Measurements from ENCODE around the gene TBPL1.

GRCh38 chr6:133921249-133921859 lies 31.7 kb upstream of the TBPL1 start:
- no peak for TF ChIP-seq SREBF2 (IDR thresholded peaks at IDR 0.05)
- TF ChIP-seq E2F6 (IDR thresholded peaks at IDR 0.05; ENCODE audit: borderline replicate concordance, low read depth): no peak
- TF ChIP-seq POLR2AphosphoS2 (conservative IDR thresholded peaks at IDR 0.05; ENCODE audit: low read length): no peak
- TF ChIP-seq CBX2 (IDR thresholded peaks at IDR 0.05; ENCODE audit: borderline replicate concordance, low read depth): no peak
- no peak for TF ChIP-seq POLR2A (IDR thresholded peaks at IDR 0.05; ENCODE audit: low read length)
- peak; percentile 69 for TF ChIP-seq SMC3 (IDR thresholded peaks at IDR 0.05)
- peak; percentile 82 for TF ChIP-seq CTCF (IDR thresholded peaks at IDR 0.05)
- no peak for TF ChIP-seq ZFP36 (IDR thresholded peaks at IDR 0.05; ENCODE audit: borderline replicate concordance, partially characterized antibody)
- TF ChIP-seq CEBPB (IDR thresholded peaks at IDR 0.05): no peak
